Left kidney (tissue), 2 donors: ENCODE results near the gene RINL. TPM values are rescaled to one million over a fixed set of nuclear protein-coding genes. Genes with fewer than 3 reads are reported as not detected.
A peak's percentile ranks its signal among the peaks of the same experiment; 100 is the strongest.
"Not testable (repeated sequence)": the region's sequence is repeated elsewhere in the genome, so short reads cannot be mapped to it uniquely, and the experiment has no call there.

Experiments
- DNase-seq: peaks from one replicate; pipeline ENCODE4 v3.0.0-alpha.2; 2013
- polyA plus RNA-seq: library from polyadenylated mRNA; unstranded; fragments of 120-200 nt; gene quantifications from one replicate; pipeline ENCODE4 v1.2.1, GENCODE V29; 2013; ENCODE audit not compliant: insufficient read length

The RINL gene
- polyA plus RNA-seq, 1 donor: 7.4 TPM

GRCh38 chr19:38907227-38907626 lies 29.2 kb upstream of the RINL start:
- DNase-seq: no peak

DNA sequence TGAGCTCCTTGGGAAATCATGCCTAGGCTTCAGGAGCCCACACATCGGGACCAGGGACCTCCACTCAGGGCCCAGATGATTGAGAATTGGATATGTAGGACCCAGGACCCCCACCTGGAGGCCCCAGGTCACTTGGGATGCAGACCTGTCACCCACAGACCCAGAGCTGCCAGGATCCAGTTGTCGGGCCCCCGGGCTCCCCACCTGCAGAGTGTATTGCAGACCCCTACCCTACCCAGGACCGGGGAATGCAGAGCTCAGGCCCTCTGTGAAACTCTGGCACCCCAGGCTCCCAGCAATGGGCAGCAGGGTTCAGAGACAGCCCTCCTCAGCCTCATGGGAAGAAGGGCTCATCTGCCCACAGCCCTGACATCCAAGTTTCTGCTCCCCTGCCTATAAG lies 27.5 kb upstream of the RINL start:
- no peak for DNase-seq

GRCh38 chr19:38904581-38905539 lies 26.8 kb upstream of the RINL start:
- DNase-seq: no peak

GRCh38 chr19:38901683-38902082 lies 23.6 kb upstream of the RINL start:
- no peak for DNase-seq

- no peak for DNase-seq
Observed at GRCh38 chr19:38900743-38901190, 22.7 kb upstream of the RINL start.

GRCh38 chr19:38900202-38900629 lies 22.1 kb upstream of the RINL start:
- DNase-seq: no peak

DNA sequence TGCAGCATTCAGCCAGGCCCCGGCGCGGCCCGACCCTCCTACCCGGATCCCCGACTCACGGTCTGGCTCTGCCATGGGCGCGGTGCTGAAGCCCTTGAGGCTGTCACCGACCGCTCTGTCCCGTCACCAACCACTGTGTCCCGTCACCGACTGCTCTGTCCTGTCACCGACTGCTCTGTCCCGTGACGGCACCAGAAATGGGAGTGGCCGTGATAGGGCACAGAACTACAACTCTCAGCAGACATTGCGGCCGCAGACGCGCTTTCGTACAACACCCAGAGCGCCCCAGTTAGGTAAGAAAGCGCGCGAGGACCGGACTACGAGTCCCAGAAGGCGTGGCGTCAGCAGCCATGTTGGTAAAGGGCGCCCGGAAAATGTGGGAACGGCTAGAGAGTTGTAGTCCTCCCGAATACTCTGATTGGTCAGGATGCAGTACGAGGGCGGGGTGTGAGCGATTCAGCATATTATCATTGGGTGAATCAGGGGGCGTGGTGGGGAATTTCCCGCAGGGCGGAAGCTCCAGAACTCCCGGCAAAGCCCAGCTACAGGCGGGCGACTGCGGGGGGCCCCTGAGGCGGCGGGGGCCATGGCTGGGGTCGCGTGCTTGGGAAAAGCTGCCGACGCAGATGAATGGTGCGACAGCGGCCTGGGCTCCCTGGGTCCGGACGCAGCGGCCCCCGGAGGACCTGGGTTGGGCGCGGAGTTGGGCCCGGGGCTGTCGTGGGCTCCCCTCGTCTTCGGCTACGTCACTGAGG lies 21.5 kb upstream of the RINL start, which contains the start of the genes NFKBIB and SIRT2:
Gene NFKBIB (plus strand): TSS at position 523 of the 755 bp plus-strand sequence. CDS start 64 bp downstream, at position 587.
Gene SIRT2 (minus strand): TSS at position 172 of the 755 bp plus-strand sequence. CDS start 97 bp downstream, at position 75.
- peak; percentile 100 for DNase-seq

DNA sequence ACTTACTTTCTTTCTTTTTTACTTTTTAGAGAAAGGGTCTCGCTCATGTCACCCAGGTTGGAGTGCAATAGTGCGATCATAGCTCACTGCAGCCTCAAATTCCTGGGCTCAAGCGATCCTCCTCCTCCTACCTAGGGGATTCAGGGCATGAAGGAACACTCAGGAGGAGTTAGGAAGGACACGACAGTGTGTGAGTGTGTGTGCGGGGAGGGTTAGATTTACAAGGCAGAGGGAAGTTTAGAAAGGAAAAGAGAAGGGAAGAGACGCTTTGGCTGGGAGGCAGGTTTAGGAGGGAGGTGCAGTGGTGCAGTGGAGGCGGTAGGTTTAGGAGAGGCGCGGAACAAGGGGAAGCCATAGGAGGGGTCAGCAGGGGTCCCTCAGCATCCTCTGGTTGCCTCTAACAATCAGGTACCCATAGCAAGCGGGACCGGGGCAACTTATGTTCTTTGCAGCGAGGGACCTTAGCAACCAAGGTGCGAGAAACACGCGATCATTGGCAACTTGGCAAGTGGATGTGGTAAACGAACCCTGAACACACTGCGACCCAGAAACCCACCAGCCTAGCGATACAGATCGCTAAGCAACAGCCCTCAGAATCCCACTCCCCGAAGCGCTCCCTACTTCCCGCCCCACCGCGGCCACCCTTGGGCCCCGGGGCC lies 20.8 kb upstream of the RINL start:
- no peak for DNase-seq

DNA sequence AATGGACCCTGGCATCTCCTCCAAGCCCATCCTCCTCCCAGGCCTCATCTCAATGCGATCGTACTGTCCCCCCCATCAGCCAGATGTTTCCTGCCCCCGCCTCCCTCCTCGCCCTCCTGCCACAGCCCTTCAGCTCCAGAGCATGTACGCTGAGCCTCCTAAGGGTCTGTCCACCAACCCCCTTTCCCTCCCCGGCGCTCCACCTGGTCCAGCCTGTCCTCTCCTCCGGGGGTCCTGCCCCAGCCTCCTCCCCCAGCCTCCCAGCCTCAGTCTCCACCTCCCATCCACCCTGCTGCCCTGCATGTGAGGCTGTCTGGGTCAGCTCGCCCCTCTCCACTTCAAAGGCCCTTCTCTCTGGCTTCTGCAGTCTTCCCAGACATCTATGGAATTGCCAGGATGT lies 16.9 kb upstream of the RINL start:
- DNase-seq: no peak

GRCh38 chr19:38893341-38893771 lies 15.3 kb upstream of the RINL start:
- DNase-seq: no peak

DNA sequence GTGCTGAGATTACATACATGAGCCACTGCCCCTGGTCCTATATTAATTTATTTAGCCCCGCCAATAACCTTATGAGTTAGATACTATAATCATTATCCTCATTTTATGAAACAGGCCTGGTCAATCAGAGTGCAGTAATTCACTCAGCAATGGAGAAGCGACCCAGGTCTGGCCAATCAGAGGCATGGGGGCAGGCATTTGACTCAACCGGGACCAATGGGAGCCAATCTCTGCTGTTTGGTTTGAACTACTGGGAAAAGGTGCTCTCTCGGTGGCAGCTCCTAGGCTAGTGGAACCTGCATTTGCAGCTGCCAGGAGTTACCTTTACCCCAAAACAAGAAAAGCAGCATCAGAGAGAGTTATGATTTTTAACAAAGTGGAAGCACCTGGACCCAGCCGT lies 14.8 kb upstream of the RINL start:
- DNase-seq: no peak

DNA sequence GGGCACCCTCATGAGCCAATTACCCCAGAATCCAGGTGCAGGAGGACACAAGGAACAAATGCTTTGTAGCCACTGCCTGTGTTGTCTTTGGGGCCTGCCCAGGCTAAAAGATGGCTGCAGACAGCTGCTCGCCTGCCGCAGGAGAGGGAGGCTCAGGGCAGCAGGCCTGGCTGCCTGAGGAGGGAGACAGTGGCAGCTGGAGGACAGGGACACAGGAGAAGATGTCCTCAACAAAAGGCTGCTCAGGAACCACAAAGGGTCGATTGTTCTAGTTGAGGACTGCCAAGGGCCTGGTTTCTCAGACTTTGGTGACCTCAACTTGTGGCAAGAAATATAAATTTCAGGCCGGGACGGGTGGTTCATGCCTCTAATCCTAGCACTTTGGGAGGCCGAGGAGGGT lies 13.7 kb upstream of the RINL start:
- no peak for DNase-seq

GRCh38 chr19:38890686-38891085 lies 12.6 kb upstream of the RINL start:
- DNase-seq: no peak

DNA sequence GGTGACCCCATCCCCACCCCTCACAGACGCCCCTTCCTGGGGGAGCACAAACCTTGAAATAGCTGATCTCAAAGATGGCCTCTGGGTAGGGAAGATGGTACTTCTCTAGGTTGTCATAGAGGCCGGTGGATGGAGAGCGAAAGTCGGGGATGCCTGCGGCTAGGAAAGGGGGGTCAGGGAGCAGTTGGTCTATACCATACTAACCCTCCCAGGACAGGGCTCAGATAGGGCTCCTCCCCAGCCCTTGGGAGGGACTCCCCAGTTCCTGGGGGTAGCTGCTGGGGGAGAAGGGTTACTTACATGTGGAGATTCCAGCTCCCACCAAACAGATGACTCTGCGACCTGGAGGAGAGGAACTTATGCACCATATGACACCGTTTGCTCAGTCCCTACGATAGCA lies 11.7 kb upstream of the RINL start:
- no peak for DNase-seq

DNA sequence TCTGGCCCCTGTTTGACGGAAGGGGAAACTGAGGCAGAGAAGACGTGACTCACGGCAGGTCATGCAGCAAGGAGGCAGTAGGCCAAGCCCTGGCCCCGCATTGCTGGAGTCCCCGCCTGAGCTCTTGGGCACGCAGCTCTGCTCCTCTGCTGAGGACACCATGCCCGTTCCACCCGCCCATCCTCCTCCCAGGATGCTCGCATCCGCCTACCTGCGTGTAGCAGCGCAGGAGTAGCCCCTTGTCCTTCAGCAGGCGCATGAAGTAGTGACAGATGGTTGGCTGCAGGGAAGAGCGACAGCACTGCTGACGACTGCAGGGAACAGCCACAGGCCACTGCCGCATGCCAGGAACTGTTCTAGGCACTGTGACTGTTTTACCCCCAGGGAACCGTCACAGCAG lies 10.8 kb upstream of the RINL start:
- DNase-seq: no peak

- not testable (repeated sequence) for DNase-seq
Observed at GRCh38 chr19:38884691-38885090, 6.6 kb upstream of the RINL start.

GRCh38 chr19:38883286-38883685 lies 5.2 kb upstream of the RINL start:
- no peak for DNase-seq

DNA sequence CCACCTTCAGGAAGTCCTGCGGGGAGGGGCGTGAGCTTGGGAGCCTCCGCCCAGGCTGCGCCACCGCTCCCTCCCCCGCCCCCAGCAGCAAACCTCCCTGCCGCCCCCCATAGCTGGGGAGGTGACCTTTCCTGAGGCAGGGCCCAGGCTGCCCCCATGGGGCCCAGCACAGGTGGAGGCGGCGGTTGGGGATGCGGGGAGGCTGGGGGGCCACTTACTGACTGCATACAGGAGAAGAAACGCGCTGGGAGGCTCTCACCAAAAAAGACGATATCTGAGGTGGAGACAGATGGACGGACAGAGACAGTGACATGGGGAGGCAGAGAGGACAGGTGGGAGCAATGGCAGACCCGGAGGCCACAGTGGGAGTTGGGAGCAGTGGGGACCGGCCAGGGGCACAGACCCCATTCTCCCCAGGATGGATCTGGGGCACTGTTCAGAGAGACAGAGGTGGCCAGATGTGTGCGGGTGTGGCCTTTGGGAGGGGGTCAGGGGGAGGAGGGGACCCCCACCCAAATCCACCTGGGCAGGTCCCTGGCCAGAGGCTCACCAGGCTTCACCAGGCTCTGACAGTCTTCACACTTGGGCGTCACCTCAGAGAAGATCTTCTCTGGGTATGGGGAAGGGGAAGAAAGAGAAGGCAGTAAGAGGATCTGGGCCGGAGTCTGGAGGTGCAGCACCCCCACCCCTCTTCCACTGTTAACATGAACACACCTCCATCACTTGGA lies 3.0 kb upstream of the RINL start:
- no peak for DNase-seq

- DNase-seq: no peak
Observed at GRCh38 chr19:38880076-38880881, 2.2 kb upstream of the RINL start.

- no peak for DNase-seq
Observed at GRCh38 chr19:38879400-38879751, 1.3 kb upstream of the RINL start.
